ENCODE measurements around the gene BCL6B.
A peak's percentile ranks its signal among the peaks of the same experiment; 100 is the strongest.
"Not testable (repeated sequence)": the region's sequence is repeated elsewhere in the genome, so short reads cannot be mapped to it uniquely, and the experiment has no call there.

The BCL6B gene

DNA sequence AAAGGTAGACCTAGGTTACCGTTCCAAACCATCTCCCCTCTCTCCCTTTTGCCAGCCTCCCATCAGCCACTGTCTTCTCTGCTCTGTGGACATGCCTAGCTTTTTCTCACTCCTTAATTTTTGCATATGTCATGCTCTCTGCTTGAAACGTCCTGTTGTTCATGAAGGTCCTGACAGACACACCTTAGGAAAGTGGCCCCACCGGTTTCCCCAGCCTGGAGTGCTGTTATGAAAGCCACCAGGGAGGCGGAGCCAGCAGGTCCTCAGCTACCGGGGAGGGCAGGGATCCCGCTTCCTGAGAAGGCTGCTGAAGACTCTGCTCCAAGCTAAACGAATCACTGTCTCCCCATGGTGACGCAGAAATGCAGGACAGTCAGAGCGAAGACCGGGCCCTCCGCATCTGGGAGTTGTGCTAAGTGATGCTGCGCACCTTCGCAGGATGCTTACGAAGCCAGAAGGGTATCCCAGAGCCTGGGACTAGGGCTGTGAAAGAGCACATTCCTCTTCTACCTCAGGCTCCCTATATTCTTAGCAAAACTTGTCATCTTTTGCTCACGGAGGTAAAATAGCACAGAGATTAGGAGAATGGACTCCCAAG, 23.4 kb downstream of the BCL6B start:
- H3K27ac ChIP-seq = peak overlapping the region; percentile 18 to 89 (median 76)
- H3K4me3 ChIP-seq = peak overlapping the region in 5 of 7 experiments; percentile 18 to 41 (median 25)

- peak overlapping the region; percentile 10 to 41 (median 19) for H3K4me3 ChIP-seq
- H3K27ac ChIP-seq = peak overlapping the region; percentile 12 to 89 (median 76)
Measured at GRCh38 chr17:7046725-7047397, 24.0 kb downstream of the BCL6B start.

- Histone ChIP-seq H3K27ac (peak overlapping the region in 8 of 21 experiments; percentile 27 to 85 (median 79)), H3K4me3 (peak overlapping the region in 3 of 7 experiments; percentile 18 to 41 (median 25))
Measured at GRCh38 chr17:7047566-7047965, 24.7 kb downstream of the BCL6B start.

GRCh38 chr17:7048968-7049367, 26.1 kb downstream of the BCL6B start:
- Histone ChIP-seq H3K27ac (no peak overlapping the region), H3K4me3 (no peak overlapping the region)

DNA sequence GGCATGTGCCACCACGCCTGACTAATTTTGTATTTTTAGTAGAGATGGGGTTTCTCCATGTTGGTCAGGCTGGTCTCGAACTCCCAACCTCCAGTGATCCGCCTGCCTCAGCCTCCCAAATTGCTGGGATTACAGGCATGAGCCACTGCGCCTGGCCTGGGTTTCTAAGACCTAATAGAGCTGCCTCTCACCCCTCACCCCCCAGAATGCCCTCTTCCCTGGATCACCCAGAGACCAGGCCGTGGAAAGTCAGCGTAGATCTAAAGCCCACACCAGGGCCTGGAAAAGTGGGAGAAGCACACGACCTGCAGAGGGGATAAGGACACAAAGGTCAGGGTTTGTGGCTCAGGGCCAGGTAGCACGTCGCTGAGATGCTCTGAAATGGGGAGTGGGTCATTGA, 27.7 kb downstream of the BCL6B start:
- H3K27ac ChIP-seq = not testable (repeated sequence)

DNA sequence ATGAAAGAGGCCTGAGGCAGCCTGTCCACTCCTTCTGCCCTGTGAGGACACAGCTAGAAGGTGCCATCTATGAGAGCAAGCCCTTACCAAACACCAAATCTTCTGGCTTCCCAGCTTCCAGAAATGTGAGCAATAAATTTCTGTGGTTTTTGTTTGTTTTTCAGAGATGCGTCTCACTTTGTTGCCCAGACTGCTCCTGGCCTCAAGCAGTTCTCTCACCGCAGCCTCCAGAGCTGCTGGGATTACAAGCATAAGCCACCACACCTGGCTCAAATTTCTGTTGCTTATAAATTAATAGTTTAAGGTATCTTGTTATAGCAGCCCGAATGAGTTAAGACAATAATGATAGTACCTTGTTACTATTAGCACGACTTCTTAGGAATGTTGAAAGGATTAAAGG, 33.5 kb downstream of the BCL6B start:
- Histone ChIP-seq H3K4me3 (no peak overlapping the region), H3K27ac (no peak overlapping the region)

More for the DNA sequence above, 27.7 kb downstream of the BCL6B start:
- H3K4me3 ChIP-seq = not testable (repeated sequence)

DNA sequence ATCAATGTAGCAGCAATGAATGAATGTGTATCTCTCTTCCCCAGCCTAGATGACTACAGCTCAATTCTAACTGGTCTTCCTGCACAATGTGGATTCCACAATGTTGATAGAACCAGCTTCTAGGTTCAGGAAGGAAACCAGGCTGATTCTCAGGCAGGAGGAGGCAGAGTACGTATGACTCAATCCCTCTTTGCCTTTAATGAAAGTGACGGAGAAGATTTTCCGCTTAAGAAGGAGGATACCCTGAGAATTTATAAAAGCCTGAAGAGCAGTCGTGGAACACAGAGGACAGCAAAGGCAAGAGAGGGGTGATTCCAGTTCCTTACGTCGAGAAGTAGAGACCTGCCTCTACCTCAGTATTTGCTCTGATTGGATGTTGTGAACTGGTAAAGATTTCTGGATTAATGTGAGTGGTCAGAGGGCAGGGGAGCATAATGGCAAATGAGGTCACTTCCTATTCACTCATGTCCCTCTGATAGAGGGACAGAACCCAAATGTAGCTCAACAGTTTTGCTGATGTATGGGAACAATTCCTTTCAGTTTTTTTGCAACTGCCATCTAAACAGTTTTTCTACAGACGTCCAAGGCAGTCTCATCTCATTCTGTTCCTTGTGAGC, 36.1 kb downstream of the BCL6B start:
- Histone ChIP-seq H3K27ac (peak overlapping the region in 2 of 21 experiments; percentile 2 to 21), H3K4me3 (no peak overlapping the region)

DNA sequence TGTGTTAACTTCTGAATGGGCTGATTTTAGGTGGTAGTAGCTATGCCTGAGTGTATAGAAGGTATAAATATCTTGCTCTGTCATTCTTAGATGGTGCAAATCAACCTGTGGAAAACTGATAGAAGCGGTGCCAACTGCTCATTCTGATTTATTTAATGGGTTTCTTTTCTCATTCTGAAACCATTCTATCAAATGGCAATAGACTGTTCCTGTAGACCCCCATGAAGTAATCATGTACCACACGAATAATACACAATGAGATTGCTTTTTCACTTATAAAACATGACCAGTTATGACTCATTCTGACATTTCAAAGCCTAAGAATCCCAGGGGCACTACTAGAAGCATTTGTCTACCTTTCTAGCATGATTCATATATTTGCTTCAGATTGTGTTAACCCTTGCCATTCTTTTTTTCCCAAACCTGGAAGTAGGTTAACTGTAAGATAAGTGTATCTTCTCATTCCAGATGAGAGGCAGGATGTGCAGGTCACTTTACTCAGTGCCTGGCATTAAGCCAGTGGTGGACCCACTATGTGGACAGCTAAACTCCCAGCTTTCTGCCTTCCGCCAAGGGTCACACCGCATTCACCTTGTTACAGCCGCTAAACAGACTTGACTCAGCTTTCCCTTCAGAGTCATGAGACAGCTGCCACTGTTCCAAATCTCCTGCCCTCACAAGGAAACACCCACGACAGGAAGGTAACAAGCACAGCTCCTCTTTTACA, 37.5 kb downstream of the BCL6B start:
- no peak overlapping the region for H3K27ac ChIP-seq
- H3K4me3 ChIP-seq = no peak overlapping the region

- H3K27ac ChIP-seq = no peak overlapping the region
- H3K4me3 ChIP-seq = no peak overlapping the region
Measured at GRCh38 chr17:7063518-7064094, 40.8 kb downstream of the BCL6B start.

DNA sequence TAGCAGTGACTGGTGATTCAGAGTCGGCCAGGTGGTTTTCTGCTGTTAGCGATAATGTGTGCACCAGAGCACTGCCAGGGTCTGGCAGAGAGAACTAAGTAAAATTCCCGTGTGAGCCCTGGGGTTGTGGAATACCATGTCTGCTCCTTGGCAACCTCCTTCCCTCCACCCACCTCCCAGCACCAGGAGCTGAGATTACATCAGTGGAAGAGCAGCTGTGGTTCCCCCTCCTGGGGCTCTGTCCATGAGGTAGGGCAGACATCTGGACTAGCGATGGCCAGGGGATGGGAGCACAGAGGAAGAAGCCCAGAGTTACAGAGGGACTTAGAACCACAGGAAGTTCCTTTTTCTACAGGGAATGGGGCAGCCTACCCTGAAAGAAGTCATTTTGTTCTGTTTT, 41.4 kb downstream of the BCL6B start:
- Histone ChIP-seq H3K4me3 (no peak overlapping the region), H3K27ac (no peak overlapping the region)

DNA sequence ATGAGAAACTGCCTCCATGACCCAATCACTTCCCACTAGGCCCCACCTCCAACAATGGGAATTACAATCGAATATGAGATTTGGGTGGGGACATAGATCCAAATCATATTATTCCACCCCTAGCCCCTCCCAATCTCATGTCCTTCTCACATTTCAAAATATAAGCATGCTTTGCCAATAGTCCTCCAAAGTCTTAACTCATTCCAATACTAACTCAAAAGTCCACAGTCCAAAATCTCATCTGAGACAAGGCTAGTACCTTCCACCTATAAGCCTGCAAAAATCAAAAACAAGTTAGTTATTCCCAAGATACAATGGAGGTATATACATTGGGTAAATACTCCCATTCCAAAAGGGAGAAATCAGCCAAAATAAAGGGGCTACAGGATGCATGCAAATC, 44.3 kb downstream of the BCL6B start:
- Histone ChIP-seq H3K27ac (no peak overlapping the region), H3K4me3 (no peak overlapping the region)

- Histone ChIP-seq H3K4me3 (no peak overlapping the region), H3K27ac (no peak overlapping the region)
Measured at GRCh38 chr17:7068268-7068667, 45.4 kb downstream of the BCL6B start.

DNA sequence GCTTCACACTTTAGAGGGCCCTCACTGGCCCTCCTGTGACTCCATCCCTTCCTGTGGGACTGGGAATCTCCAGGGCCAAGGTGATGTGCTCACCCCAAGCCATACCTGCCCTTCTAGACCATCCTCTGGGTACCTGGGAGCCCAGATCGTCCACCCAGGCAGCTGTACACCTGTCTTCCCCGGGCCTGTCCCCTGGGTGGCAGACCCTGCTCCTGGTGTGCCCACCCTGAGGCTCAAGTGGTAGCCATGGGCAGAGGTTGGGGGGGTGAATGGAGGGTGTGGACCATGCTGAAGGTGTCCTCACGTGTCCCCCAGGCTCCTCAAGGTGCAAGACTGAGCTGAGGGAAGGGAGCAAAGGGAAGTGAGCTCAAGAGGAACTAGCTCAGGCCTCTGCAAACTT, 47.9 kb downstream of the BCL6B start:
- Histone ChIP-seq H3K4me3 (no peak overlapping the region), H3K27ac (no peak overlapping the region)

GRCh38 chr17:7072406-7072805, 49.6 kb downstream of the BCL6B start:
- no peak overlapping the region for H3K27ac ChIP-seq
- H3K4me3 ChIP-seq = no peak overlapping the region

DNA sequence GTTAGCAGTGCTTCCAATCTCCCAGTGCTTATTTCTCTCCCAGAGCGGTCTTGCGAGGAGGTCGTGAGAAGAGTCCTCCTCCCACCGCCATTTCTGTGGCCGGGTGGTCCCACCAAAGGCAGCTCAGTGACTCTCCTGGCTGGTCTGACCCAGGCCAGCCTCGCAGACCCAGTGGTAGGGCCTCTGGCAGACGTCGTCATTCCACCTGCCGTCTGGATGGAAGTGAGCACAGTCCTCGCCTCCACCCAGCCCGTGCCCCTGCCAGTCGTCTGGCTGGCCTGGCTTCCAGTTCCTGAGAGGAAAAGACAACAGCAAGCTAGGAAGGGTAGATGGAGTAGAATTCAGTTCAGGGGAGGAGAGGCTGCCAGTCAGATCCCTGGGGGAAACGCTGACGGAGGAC, 52.1 kb downstream of the BCL6B start:
- Histone ChIP-seq H3K4me3 (no peak overlapping the region), H3K27ac (no peak overlapping the region)

DNA sequence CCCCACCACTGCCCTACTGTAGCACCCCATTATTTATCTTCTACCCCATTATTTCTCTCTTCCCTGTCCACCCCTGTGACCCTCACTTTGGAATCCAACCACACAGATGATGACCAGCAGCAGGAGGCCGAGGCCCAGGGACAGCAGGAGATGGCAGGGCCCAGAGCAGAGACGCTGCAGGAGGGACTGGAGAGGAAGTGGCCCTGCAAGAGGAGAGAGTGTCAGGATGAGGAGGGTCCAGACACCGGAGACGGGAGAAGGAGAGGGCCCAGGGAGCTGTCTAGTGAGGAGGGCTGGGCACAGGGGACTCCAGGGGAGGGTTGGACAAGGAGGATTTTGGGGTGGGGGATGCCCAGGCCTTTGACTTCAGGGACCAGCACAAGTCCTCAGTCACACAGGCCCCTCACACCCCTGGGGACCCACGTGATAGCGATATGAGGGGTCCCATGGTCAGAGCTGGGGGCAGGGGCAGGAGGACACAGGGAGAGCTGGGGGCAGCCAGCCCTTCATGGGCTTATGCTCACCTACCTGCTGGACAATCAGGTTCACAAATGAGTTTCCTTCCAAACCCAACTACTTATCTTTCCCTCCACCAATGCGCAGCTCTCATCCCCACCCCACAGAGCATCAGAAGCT, 55.2 kb downstream of the BCL6B start:
- H3K4me3 ChIP-seq = peak overlapping the region in 1 of 7 experiments; percentile 3

DNA sequence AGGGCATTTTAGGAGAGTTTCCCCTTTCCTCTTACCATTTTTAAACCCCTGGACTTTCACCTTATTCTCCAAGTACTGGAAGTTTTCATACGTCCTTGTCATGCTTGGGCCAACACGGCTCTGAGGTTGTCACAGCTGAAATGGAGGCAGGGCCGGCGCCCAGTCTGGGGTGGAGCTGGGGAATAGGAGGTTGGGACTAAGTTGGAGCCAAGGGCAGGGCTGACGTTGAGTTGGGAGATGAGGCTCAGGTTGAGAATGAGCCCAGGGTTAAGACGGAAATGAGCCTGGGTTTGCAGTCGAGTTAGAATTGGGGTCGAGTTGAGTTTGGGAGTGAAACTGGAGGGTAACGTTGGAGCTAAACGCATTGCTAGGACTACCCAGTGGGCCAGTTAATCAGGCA, 55.9 kb downstream of the BCL6B start:
- H3K4me3 ChIP-seq = peak overlapping the region in 1 of 7 experiments; percentile 3
- peak overlapping the region in 2 of 21 experiments; percentile 42 to 55 for H3K27ac ChIP-seq

More for the DNA sequence above, 55.2 kb downstream of the BCL6B start:
- peak overlapping the region in 1 of 21 experiments; percentile 42 for H3K27ac ChIP-seq
